ENCODE results near the gene PPP1R14B.

The PPP1R14B gene

GRCh38 chr11:64223001-64223651, 23.6 kb downstream of the PPP1R14B start:
- TF ChIP-seq, protein P1, sequence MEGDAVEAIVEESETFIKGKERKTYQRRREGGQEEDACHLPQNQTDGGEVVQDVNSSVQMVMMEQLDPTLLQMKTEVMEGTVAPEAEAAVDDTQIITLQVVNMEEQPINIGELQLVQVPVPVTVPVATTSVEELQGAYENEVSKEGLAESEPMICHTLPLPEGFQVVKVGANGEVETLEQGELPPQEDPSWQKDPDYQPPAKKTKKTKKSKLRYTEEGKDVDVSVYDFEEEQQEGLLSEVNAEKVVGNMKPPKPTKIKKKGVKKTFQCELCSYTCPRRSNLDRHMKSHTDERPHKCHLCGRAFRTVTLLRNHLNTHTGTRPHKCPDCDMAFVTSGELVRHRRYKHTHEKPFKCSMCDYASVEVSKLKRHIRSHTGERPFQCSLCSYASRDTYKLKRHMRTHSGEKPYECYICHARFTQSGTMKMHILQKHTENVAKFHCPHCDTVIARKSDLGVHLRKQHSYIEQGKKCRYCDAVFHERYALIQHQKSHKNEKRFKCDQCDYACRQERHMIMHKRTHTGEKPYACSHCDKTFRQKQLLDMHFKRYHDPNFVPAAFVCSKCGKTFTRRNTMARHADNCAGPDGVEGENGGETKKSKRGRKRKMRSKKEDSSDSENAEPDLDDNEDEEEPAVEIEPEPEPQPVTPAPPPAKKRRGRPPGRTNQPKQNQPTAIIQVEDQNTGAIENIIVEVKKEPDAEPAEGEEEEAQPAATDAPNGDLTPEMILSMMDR (IDR thresholded peaks at IDR 0.05; ENCODE audit: low read depth, low read length), result no peak
- H3K4me3 ChIP-seq (replicated peaks in 1 of 2; ENCODE audit: low read depth in 2 of 2, low read length in 2 of 2), result no peak overlapping the region
- DNase-seq (ENCODE audit: low read depth in 2 of 2), result no peak

DNA sequence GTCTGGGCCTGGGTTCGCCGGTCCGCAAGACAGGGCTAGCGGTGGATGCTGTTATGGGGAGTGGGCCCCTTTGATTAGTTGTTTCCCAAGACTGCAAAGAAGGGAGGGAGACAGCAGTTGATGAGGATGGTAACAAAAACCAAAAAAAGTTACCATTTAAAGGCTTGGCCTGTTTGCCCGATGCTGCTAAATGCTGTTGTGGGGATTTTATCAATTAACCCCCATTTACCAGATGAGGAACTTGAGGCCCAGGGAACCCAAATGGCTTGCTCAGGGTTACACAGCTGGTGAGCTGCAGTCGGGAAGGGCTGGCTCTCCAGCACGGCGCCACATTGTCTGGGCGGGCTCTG, 24.1 kb downstream of the PPP1R14B start:
- H3K4me3 ChIP-seq (replicated peaks in 1 of 2; ENCODE audit: low read depth in 2 of 2, low read length in 2 of 2), result no peak overlapping the region
- TF ChIP-seq, protein P1 (IDR thresholded peaks at IDR 0.05; ENCODE audit: low read depth, low read length), result no peak

GRCh38 chr11:64220798-64221197, 25.9 kb downstream of the PPP1R14B start:
- TF ChIP-seq, protein P1 (IDR thresholded peaks at IDR 0.05; ENCODE audit: low read depth, low read length), result no peak
- no peak overlapping the region for H3K4me3 ChIP-seq (replicated peaks in 1 of 2; ENCODE audit: low read depth in 2 of 2, low read length in 2 of 2)
- DNase-seq (ENCODE audit: low read depth in 2 of 2), result no peak

More for the DNA sequence above, 24.1 kb downstream of the PPP1R14B start:
- no peak for DNase-seq (ENCODE audit: low read depth in 2 of 2)

DNA sequence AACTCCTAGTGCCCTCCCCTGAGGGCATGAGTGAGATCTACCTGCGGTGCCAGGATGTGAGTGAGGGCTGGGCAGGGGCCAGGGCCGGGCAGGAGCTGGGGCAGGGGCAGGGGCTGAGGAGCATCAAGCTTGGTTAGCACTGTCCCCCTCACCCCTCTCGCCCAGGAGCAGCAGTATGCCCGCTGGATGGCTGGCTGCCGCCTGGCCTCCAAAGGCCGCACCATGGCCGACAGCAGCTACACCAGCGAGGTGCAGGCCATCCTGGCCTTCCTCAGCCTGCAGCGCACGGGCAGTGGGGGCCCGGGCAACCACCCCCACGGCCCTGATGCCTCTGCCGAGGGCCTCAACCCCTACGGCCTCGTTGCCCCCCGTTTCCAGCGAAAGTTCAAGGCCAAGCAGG, 26.5 kb downstream of the PPP1R14B start:
- no peak overlapping the region for H3K4me3 ChIP-seq (replicated peaks in 1 of 2; ENCODE audit: low read depth in 2 of 2, low read length in 2 of 2)
- TF ChIP-seq, protein P1 (IDR thresholded peaks at IDR 0.05; ENCODE audit: low read depth, low read length), result no peak
- DNase-seq (ENCODE audit: low read depth in 2 of 2), result no peak

DNA sequence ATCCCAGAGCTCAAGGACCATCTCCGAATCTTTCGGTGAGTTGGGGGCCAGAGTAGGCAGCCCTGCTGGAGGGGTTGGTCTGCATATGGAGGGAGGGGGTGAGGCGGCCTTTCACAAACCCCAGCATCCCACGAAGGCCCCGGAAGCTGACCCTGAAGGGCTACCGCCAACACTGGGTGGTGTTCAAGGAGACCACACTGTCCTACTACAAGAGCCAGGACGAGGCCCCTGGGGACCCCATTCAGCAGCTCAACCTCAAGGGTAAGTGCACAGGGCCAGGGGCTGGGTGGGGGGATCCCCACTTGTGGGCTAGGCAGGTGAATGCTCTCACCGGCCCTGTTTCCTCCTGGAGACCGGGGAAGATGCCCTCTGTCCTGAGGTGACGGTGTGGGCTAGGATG, 27.0 kb downstream of the PPP1R14B start:
- TF ChIP-seq, protein P1 (IDR thresholded peaks at IDR 0.05; ENCODE audit: low read depth, low read length), result no peak
- no peak overlapping the region for H3K4me3 ChIP-seq (replicated peaks in 1 of 2; ENCODE audit: low read depth in 2 of 2, low read length in 2 of 2)
- no peak for DNase-seq (ENCODE audit: low read depth in 2 of 2)

DNA sequence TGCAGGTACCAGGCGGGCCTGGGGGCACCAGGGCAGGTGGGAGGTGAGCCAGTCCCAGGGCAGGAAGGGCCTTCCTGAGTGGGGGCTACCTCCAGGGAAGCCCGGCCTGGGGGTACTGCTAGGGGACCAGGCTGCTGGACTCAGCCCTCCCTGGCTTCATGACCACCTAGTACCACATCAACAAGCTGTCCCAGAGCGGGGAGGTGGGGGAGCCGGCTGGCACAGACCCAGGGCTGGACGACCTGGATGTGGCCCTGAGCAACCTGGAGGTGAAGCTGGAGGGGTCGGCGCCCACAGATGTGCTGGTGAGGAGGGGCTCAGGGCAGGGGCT, 27.4 kb downstream of the PPP1R14B start:
- no peak for DNase-seq (ENCODE audit: low read depth in 2 of 2)
- no peak overlapping the region for H3K4me3 ChIP-seq (replicated peaks in 1 of 2; ENCODE audit: low read depth in 2 of 2, low read length in 2 of 2)
- TF ChIP-seq, protein P1 (IDR thresholded peaks at IDR 0.05; ENCODE audit: low read depth, low read length), result no peak
